Neural progenitor cell (in vitro differentiated cells): ENCODE data around the gene NOC3L.

ENCODE experiments used
- CTCF ChIP-seq: fragments of 200-600 bp; sonication (generic); IDR thresholded peaks from 2 replicates; pipeline ENCODE4 v1.5.1; 2017; ENCODE audit warnings: antibody characterized with exemption, mild to moderate bottlenecking
- EZH2phosphoT487 ChIP-seq: fragments of 200-600 bp; sonication (generic); IDR thresholded peaks from 2 replicates; pipeline ENCODE4 v1.6.1; 2017; ENCODE audit warnings: antibody characterized with exemption

- TF ChIP-seq CTCF: no peak
- no peak for TF ChIP-seq EZH2phosphoT487
Observed at GRCh38 chr10:94288361-94289101, 74.2 kb downstream of the NOC3L start.
